ENCODE measurements around the gene SLC25A19. TPM values are rescaled to one million over a fixed set of nuclear protein-coding genes. Genes with fewer than 3 reads are reported as not detected.

SLC25A19 gene
- total RNA-seq, 1 donor from 2014 or later, result 12.8 TPM

DNA sequence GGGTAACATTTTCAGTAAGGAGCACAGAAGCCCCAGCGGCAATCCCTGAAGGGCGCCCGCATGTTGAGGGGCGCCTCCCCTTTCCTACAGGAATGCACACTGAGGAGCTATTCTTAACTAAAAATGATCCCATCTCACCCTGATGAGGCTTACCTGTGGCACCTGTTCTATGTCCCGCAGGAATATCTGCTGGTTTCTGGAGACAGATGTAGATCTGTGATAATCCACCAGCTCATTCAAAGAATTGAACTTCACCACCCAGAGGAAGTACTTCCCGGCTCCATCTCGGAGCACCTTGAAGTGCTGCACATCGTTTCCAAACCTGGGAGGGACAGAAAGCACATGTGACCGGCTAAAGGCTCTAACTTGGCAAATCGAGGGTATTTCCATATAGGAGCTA lies 32.3 kb upstream of the SLC25A19 start:
- Histone ChIP-seq H3K9ac (ENCODE audit: low read length) (no peak overlapping the region), H3K4me1 (ENCODE audit: insufficient read depth, low read length) (peaks cover 33% of the 10 kb centered on the region), H3K9me3 (ENCODE audit: insufficient read depth, low read depth, low read length) (no peaks in the 10 kb centered on the region), H3K36me3 (ENCODE audit: insufficient read depth, low read length) (peaks cover 19% of the 10 kb centered on the region), H3K27me3 (ENCODE audit: insufficient read depth, low read length) (no peaks in the 10 kb centered on the region), H3K79me2 (ENCODE audit: insufficient read depth, low read length) (peaks cover 12% of the 10 kb centered on the region), H3K4me3 (ENCODE audit: insufficient read depth, low read depth, low read length) (no peak overlapping the region), H4K20me1 (ENCODE audit: insufficient read depth, low read length) (peaks cover 56% of the 10 kb centered on the region), H3K27ac (ENCODE audit: low read depth, low read length) (no peak overlapping the region), H2AFZ (ENCODE audit: low read depth, low read length) (no peak overlapping the region), H3K4me2 (ENCODE audit: low read length) (no peak overlapping the region)
- Mint-ChIP-seq H3K4me1 (ENCODE audit: low read depth, unreplicated experiment) (peaks cover 33% of the 10 kb centered on the region), H3K27ac (ENCODE audit: unreplicated experiment) (no peak overlapping the region), H3K36me3 (ENCODE audit: low read depth, unreplicated experiment) (peaks cover 23% of the 10 kb centered on the region), H3K4me3 (ENCODE audit: unreplicated experiment) (no peak overlapping the region), H3K27me3 (ENCODE audit: low read depth, unreplicated experiment) (no peaks in the 10 kb centered on the region), H3K9me3 (ENCODE audit: unreplicated experiment) (no peaks in the 10 kb centered on the region)
- DNase-seq (ENCODE audit: low read depth) (no peak), FAIRE-seq (no peak)
- TF ChIP-seq, protein P1, sequence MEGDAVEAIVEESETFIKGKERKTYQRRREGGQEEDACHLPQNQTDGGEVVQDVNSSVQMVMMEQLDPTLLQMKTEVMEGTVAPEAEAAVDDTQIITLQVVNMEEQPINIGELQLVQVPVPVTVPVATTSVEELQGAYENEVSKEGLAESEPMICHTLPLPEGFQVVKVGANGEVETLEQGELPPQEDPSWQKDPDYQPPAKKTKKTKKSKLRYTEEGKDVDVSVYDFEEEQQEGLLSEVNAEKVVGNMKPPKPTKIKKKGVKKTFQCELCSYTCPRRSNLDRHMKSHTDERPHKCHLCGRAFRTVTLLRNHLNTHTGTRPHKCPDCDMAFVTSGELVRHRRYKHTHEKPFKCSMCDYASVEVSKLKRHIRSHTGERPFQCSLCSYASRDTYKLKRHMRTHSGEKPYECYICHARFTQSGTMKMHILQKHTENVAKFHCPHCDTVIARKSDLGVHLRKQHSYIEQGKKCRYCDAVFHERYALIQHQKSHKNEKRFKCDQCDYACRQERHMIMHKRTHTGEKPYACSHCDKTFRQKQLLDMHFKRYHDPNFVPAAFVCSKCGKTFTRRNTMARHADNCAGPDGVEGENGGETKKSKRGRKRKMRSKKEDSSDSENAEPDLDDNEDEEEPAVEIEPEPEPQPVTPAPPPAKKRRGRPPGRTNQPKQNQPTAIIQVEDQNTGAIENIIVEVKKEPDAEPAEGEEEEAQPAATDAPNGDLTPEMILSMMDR (IDR thresholded peaks at IDR 0.05; ENCODE audit: insufficient read depth, low read depth, low read length), result no peak
- TF ChIP-seq EZH2 (IDR thresholded peaks at IDR 0.05; ENCODE audit: insufficient read depth, low read length), result no peak

DNA sequence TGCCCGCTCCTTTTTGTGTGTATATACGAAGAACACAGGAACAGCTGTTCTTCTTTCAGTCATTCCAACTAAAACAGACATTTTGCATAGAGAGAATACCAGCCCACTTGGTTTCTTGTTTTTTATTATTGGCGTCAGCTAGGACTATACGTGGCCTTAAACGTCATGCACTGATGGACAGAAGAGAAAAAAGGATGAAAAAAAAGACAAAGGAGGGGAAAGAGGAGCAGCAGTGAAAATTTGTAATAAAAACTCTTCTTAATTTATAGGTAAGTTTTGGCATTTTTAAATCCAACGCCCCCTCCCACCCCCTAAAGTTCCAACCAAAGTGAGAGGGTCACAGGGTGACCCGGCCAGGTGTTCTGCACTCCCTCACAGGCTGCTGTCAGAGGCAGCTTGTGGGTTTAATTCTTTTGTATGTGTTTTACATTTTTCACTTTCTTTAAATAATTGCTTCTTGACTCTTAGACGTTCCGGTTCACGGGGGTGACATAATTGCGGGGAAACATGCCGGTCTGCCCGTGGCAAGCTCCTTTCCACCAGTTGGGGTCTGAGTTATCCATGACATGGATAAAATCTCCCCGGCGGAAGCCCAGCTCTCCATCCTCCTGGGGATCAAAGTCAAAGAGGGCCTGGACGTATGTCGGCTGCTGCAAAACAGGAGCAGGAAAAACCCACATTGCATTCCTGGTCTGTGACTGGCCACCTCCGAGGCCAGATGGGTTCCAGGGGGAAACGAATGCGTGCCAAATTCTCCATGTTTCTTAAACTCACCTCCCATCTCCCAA lies 30.9 kb upstream of the SLC25A19 start:
- no peaks in the 10 kb centered on the region for H3K9me3 Mint-ChIP-seq (ENCODE audit: unreplicated experiment)
- no peak overlapping the region for H3K4me3 ChIP-seq (ENCODE audit: insufficient read depth, low read depth, low read length)
- TF ChIP-seq EZH2 (IDR thresholded peaks at IDR 0.05; ENCODE audit: insufficient read depth, low read length), result no peak
- TF ChIP-seq, protein P1 (IDR thresholded peaks at IDR 0.05; ENCODE audit: insufficient read depth, low read depth, low read length), result no peak
- H3K27ac Mint-ChIP-seq (ENCODE audit: unreplicated experiment), result peak overlapping the region; percentile 94
- H3K36me3 Mint-ChIP-seq (ENCODE audit: low read depth, unreplicated experiment), result peaks cover 25% of the 10 kb centered on the region
- H3K36me3 ChIP-seq (ENCODE audit: insufficient read depth, low read length), result peaks cover 22% of the 10 kb centered on the region
- H3K27ac ChIP-seq (ENCODE audit: low read depth, low read length), result peak overlapping the region; percentile 45
- H3K4me3 Mint-ChIP-seq (ENCODE audit: unreplicated experiment), result peak overlapping the region; percentile 69
- peaks cover 23% of the 10 kb centered on the region for H3K4me1 Mint-ChIP-seq (ENCODE audit: low read depth, unreplicated experiment)
- H2AFZ ChIP-seq (ENCODE audit: low read depth, low read length), result no peak overlapping the region
- H4K20me1 ChIP-seq (ENCODE audit: insufficient read depth, low read length), result peaks cover 52% of the 10 kb centered on the region
- H3K9ac ChIP-seq (ENCODE audit: low read length), result peak overlapping the region; percentile 3
- H3K27me3 Mint-ChIP-seq (ENCODE audit: low read depth, unreplicated experiment), result no peaks in the 10 kb centered on the region
- DNase-seq (ENCODE audit: low read depth), result peak; percentile 96
- H3K4me1 ChIP-seq (ENCODE audit: insufficient read depth, low read length), result peaks cover 29% of the 10 kb centered on the region
- no peaks in the 10 kb centered on the region for H3K9me3 ChIP-seq (ENCODE audit: insufficient read depth, low read depth, low read length)
- H3K79me2 ChIP-seq (ENCODE audit: insufficient read depth, low read length), result peaks cover 12% of the 10 kb centered on the region
- FAIRE-seq, result no peak
- H3K27me3 ChIP-seq (ENCODE audit: insufficient read depth, low read length), result no peaks in the 10 kb centered on the region
- peak overlapping the region; percentile 57 for H3K4me2 ChIP-seq (ENCODE audit: low read length)
